Lower leg skin (tissue), 3 donors: ENCODE data around the gene SPPL2B.

Source experiments
- POLR2A ChIP-seq, 2 donors: fragments of 450-650 bp; IDR thresholded peaks; one replicate each; pipeline ENCODE4 v1.6.1; 2016 to 2017; ENCODE audit warnings: antibody characterized with exemption in 2 of 2, mild to moderate bottlenecking in 1 of 2, moderate library complexity in 1 of 2
- TF ChIP-seq, protein P1 (sequence below), 3 donors: fragments of 450-650 bp; IDR thresholded peaks; one replicate each; pipeline ENCODE4 v1.5.1; 2016; ENCODE audit warnings: antibody characterized with exemption in 3 of 3, mild to moderate bottlenecking in 3 of 3, moderate library complexity in 2 of 3

DNA sequence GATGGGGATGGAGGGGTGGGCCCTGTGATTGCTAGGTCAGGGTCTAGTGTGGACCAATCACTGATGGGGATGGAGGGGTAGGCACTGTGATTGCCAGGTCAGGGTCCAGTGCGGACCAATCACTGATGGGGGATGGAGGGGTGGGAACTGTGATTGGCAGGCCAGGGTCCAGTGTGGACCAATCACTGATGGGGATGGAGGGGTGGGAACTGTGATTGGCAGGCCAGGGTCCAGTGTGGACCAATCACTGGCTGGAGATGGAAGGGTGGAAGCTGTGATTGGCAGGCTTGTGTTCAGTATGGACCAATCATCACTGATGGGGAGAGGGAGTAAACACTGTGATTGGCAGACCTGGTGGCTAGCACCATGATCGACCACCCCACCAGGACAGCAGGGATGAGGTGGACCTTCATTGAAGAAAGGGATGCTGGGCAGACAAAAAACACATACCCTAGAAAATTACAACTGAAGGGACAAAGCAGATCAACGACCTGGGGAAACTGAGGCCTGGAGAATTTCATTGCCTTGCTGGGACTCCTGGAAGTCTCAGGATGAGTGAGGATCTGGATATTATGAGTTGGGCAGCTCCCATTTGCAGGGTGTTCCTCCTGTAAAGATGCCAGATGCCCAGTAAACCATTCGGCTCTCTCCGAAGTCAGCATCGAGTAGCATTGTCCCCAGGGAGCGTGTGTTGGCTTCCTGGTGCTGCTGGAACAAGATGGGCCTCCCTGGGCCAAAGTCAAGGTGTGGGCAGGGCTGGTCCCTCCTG lies 47.1 kb downstream of the SPPL2B start:
- TF ChIP-seq, protein P1, sequence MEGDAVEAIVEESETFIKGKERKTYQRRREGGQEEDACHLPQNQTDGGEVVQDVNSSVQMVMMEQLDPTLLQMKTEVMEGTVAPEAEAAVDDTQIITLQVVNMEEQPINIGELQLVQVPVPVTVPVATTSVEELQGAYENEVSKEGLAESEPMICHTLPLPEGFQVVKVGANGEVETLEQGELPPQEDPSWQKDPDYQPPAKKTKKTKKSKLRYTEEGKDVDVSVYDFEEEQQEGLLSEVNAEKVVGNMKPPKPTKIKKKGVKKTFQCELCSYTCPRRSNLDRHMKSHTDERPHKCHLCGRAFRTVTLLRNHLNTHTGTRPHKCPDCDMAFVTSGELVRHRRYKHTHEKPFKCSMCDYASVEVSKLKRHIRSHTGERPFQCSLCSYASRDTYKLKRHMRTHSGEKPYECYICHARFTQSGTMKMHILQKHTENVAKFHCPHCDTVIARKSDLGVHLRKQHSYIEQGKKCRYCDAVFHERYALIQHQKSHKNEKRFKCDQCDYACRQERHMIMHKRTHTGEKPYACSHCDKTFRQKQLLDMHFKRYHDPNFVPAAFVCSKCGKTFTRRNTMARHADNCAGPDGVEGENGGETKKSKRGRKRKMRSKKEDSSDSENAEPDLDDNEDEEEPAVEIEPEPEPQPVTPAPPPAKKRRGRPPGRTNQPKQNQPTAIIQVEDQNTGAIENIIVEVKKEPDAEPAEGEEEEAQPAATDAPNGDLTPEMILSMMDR (IDR thresholded peaks at IDR 0.05) = no peak
- TF ChIP-seq POLR2A (IDR thresholded peaks at IDR 0.05) = no peak
